LNCAP (cell line): ENCODE results near the gene PAQR5.

ENCODE experiments used
- CTCF ChIP-seq: fragments of 450-650 bp; IDR thresholded peaks from 2 replicates; pipeline ENCODE4 v1.5.1; 2017; ENCODE audit warnings: mild to moderate bottlenecking

The PAQR5 gene

GRCh38 chr15:69288531-69289341 lies 10.0 kb upstream of the PAQR5 start:
- no peak for TF ChIP-seq CTCF

DNA sequence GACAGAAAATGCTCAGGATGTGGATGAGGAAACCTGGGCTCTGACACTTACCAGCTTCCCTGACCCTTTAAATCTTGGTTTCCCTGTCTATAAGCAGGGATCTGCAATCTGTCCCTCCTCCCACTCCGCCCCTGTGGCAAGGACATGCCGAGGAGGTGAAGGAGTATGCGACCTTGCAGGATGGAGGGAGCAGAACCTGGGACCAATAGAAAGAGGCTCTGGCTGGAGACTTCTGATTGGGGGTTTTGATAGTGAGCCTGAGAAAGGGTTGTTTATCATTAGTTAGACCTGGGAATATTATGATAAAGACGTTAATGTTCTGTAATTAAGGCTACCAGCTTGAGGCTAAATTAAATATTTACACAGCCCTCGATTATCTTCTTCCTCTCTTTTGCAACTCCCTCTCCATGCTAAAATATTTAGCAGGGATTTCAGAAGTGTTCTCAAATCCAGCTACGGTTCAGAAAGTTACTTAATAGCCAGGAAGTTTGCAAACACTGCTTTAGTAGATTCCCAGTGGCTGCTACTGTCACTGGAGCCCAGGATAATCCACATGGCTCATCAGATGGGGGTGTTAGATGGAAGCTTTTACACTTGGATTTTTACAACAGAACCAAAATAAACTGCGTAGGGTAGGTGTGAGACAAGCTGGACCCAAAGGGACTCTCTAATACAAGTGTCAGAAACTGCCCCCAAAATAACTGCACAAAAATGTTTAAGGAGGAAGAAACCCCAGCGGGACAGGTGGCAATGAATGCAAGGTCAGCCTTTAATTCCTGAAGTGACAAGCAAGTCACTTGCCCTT lies 9.2 kb upstream of the PAQR5 start:
- no peak for TF ChIP-seq CTCF

DNA sequence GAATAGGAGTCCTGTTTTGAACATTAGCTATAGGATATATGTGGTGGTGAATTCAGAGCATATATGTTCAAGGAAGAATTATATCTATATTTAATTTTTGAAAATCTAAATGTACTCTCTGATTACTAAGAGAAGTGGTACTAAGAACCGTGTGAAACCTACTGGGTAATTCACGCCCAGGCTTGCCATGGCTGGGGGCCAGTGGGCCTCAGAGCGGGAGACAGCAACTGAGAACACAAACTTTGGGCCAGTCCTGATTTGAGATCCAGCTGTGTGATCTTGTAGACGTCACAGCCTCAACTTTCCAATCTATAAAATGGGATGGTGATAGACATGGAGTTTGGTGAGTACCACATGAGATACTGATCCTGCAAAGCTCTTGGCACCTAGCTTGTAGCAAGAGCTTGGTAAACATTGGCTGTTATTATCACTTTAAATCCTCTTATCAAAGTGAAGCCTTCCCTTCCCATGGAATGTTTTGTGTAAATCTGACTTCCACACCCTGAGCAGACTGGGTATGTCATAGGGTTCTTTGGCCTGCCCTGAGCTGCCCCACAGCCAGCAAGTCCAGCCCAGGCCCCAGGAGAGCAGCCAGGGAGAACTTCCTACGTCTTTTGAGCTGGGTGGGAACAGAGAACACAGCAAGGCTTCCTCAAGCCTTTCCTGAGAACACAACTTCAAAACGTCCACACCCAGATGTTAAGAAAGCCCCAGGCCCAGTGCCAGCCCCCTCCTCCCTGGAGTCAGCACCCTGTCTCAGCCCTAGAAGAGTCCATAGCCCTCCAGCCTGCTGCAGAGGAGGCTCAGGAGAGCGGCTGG lies 8.2 kb upstream of the PAQR5 start:
- TF ChIP-seq CTCF, result no peak

- no peak for TF ChIP-seq CTCF
These were observed 5.8 kb upstream of the PAQR5 start for GRCh38 chr15:69292826-69293420.

DNA sequence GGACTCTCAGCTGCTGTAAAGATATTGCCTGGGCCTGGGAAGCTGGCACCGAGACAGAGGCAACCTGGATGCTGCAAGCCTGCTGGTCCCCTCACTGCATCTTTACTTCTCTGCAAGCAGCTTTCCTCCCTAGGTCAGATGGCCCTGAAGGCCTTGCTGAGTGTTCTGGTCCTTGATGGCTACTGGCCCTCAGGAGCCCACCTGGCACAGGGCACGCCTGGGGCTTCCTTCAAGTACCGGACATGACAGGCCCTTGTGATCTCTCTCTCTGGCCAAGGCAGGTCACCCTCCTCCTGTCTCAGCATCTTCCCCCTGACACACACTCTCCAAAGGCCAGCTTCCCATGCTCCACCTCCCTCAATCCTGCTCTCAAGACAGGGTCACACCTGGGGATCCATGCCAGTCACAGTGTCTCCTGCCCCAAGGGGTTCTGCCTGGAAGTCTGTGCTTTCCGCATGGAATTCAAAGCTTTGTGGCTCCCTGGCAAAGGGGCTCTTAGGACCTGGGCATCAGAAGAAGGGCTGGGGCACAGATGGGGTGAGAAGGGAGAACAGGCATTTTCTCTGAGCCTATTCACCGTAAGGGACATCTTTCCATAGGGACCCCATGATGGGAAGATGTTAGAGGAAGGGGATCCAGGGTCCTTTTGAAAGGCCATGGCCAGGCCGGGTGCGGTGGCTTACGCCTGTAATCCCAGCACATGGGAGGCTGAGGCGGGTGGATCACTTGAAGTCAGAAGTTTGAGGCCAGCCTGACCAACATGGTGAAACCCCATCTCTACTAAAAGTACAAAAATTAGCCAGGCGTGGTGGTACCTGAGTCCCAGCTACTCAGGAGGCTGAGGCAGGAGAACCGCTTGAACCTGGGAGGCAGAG lies 4.7 kb upstream of the PAQR5 start:
- TF ChIP-seq CTCF, result no peak

DNA sequence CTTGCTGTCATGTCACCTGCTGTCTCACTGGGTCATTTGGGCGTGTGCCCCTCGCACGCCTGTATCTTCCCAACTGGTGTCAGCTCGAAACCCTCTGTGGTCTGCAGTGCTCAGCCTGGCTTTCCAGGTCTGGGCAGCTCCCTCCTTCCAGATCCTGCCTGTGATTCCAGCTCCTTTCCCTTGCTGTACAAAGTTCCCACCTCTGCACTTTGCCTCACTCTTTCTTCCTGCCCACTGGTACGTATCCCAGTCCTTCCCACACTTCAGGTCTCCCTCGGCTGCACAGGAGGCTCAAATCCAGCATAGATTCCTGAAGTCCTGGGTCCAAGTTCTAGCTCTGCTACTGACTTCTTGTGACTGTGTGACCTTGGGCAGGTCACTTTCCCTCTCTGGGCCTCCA lies 2.1 kb upstream of the PAQR5 start:
- TF ChIP-seq CTCF, result no peak
